ENCODE measurements around the gene SPATA32.
A peak's percentile ranks its signal among the peaks of the same experiment; 100 is the strongest.
"Not testable (repeated sequence)": the region's sequence is repeated elsewhere in the genome, so short reads cannot be mapped to it uniquely, and the experiment has no call there.

SPATA32 gene

DNA sequence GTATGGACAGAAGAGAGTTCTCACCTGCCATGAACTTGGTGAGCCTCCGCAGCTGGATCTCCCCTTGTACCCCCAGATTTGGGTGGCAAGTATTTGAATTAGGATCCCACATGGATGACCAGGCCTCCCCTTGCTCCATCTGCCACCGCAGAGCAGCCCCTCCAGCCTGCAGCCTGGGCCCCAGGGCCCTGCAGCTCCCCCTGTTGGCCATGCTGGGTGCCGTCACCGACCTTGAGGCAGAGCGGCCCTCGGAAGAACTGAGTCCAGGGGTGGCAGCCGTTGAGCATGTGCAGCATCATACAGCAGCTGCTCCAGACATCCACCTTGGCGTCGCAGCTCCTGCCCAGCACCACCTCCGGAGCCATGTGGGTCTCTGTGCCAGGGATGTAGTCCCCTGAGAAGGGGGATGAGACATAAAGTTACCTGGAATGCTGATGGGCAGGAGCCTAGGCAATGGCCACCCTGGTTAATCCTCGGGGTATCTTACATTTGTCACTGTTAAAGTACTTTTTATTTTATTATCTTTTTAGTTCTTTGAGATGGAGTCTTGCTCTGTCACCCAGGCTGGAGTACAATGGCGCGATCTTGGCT lies 9.0 kb upstream of the SPATA32 start:
- peak; percentile 58 for DNase-seq (ENCODE audit: low read depth)

DNA sequence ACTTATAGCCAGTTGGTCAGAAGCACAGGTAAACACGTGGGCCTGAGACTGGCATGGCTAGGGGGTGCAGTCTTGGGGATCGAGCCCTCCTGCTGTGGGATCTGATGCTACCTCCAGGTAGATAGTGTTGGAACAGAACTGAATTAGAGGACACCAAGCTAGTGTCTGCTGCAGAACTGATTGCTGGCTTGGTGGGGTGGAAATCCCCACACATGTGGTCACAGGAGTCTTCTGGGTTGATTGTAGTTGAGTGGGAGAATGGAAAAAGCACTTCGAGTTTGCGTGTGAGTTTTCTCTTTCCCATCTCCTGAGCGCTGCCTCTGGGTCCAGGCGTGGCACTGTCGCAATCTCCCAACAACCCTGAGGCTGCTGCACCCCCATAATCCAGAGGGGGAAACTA lies 8.0 kb upstream of the SPATA32 start:
- DNase-seq (ENCODE audit: low read depth), result no peak

DNA sequence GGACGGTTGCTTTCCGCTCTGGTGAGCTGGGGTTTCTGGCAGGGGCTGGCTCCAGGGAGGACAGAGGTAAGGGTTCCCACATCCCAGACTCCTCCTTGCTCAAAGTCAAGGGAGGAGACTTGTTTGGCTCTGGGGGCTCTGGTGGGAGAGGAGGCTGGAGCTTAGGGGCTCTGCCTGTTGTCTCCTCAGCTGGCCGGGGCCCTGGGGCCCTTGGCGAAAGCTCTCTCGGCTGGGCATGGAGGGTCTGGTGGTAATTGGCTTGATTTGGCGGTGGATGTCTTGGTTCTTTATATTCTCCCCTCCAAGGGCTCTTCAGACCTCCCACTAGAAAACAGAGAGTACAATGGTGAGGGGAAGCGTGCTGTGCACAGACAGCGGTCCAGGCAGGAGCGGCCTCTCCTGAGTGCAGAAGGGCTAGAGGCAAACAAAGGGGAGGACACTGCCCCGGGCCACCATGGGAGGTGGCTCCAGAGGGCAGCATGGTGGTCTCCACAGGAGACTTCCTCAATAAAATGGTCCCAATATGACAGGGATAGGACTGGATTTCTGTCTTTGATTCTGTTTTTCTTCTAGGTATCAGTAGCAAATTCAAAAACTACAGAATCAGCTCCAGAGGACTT lies 5.7 kb upstream of the SPATA32 start:
- no peak for DNase-seq (ENCODE audit: low read depth)

DNA sequence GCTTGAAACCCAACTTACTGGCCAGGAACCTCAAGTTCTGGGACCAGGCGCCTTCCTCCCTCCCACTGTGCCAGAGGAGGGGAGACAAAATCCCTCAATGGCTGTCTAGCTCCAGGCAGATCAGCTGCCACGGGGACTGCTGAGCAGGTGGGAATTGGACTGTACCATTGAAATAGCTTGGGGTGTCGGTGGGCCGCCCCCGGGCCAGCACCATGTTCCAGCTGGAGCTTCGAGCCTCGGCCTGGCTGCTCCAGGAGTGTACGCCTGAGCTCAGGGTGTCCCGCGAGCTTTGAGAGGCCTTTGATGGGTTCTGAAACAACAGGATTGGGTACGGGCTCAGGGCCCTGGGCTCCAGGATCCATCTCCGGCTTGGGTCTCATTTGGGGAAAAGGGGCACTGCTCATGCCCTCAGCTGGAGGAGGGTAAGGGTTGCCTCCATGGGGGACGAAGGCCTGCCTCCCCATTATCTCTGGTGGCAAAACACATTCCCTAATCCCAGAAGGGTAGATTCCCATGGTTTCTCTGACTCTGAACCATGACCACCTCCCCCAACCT lies 4.6 kb upstream of the SPATA32 start:
- DNase-seq (ENCODE audit: low read depth), result no peak

DNA sequence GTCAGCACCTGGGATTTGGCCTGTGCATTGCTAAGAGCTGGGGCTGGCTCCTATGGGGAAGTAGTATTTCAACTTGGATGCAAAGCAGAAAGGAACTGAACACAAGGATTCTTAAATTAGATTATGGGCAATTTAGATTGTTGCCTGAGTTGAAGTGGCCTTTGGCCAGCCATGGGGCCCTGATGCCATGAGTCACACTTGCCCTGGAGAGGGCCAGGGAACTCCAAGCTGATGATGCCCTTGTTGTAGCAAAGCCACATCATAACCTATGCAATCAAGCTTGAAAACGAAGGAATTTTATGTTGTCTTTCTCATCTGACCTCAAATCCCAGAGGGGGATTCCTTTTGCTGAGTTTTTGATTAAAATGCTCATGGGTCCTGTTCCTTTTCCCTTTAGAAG lies 3.9 kb upstream of the SPATA32 start:
- no peak for DNase-seq (ENCODE audit: low read depth)

DNA sequence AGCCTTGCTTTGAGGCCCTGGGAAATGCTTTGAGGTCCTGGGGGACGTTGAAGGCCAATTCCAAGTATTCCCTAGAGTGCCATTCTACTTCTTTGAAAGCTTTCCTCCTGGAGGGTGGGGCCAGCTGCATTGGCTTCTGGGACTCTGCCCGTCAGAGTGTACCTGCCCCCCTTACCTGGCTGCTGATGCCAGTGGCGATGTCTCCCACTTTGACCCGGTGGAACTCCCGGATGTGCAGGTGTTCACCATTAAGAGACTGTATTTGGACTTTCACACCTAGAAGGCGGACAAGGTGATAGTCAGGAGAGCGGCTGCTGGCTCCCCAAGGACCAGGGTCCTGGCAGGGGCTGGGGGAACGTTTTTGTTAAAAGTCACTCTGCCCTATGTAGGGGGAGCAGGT lies 3.1 kb upstream of the SPATA32 start:
- no peak for DNase-seq (ENCODE audit: low read depth)

DNA sequence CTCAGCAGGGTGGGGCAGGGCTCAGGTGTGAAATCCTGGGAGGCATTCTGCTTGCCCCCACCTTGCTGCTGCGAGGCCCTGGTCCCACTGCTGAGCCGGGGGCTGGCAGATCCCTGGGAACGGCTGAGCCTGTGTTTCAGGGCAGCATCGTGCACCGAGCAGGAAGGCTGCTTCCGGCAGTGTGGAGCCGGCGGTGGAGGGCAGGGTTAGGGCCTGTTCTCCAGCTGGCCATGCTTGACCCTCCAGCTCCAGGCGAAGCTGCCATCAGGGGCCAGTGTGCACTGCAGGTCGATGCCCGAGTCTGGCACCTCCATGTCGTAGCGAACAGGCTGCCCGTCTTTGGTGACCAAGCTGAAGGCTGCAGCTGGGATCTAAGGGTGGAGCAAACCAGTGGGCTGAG lies 2.5 kb upstream of the SPATA32 start:
- no peak for DNase-seq (ENCODE audit: low read depth)

DNA sequence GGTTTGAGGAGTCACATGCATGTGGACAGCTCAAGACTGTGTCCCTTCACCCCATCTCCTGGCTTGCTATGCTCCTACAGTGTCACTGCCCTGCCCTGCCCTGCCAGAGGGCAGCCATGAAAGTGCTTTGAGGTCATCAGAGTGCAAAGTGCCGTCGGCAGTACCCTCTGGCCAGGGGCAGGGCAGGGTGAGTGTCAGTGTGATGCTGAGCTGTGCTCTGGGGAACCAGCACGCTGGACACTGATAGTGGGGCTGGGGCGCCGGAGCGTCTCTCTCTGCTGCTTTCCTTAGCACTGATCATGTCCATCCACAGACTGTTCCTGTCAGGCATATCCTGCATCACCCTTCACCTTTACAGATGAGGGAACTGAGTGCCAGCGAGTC lies 1.6 kb upstream of the SPATA32 start:
- DNase-seq (ENCODE audit: low read depth), result no peak

DNA sequence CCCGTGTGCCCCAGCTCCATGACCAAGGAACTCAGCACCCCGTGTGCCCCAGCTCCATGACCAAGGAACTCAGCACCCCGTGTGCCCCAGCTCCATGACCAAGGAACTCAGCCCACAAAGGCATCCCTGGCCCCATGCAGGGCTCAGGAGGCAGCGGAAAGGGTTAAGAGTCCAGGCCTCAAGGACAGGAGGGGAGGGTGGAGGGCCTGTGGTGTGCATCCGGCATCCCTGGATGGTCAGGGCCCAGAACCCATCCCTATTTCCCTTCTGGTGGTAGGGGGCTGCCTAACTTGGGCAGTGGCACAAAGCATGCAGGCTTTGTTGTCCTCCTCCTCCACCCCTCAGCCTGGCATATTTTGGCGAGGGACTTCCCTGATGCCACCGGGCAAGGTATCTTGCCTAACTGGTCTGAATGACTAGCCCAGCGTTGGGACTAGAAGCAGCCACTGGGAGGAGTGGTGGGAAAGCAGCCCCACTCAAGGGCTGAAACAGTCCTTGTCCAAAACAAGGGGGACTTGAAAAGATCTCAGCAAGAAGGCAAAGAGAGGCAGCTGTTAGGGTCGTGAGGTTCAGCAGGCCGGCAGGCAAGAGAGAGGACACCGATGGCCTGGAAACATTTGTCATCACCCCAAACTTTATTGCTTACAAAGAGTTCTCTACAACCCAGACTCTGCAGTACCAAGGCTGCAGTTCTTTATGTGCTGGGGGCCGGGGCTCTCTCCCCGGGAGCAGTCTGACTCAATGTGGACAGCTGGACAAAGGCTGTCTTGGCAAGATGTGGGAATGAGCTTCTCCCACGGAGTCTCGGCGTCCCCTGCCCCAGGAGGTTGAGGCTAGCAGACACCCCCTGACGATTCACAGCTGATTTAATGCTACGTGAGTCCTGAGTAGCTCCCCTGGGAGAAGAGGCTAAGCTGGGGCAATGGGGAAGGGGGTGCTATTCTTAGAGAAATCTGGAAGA lies 902 bp upstream of the SPATA32 start:
- no peak for DNase-seq (ENCODE audit: low read depth)

DNA sequence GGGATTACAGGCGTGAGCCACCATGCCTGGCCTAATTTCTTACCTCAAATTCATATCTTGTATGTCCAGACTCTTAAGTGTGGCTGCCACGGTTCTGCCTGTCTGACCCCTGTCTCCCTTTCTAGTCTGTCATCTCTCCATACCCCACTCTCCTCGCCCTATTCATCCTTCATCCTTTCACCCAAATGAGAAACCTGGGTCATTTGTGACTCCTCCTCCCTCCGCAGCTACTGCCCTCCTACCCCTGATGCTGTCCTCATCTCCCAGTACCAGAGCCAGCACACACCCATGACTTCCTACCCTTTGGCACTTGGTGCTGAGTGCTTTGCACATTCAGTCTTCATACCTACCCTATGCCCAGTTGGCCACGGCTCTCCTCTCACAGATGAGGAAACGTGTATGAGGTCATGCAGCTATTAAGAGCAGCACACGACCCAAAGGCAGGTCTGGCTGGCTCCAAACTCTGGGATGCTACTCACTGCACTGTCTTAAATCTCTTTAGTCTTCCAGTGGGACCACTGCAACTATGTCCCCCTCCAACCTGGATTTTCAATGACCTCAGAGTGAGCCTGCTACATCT lies 1.6 kb downstream of the SPATA32 start:
- DNase-seq (ENCODE audit: low read depth), result no peak

DNA sequence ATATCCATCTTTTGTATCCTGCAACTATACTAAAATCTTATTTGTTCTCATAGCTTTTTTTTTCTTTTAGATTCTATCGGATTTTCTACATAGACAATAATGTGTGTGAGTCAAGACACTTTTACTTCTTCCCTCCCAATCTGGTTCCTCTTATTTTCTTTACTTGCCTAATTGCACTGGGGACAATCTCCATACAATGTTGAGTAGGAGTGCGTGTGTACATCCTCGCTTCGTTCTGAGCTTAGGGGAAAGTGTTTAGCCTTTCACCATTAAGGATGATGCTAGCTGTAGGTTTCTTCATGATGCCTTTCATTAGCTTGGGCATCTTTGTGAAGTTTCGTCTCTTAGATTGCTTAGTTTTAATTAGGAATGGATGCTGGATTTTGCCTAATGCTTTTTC lies 2.9 kb downstream of the SPATA32 start:
- no peak for DNase-seq (ENCODE audit: low read depth)

DNA sequence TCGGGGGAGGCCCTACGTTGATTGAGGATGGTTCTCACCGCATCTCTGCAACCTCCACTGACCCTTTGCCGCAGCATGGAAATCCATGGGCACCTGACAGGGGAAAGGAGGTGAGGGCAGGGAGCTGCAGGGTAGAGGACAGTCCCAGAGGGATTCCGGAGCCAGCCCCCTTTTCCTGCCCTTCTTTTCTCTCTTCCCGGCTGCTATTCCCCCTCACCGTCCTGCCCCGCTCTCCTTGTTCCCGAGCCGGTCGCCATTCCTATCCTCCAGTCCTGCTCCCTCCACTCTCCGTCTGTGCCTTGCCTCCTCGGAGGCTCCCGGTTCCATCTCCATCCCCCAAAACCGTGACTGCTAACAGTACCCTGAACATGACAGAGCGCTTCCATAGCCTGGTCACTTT lies 4.8 kb downstream of the SPATA32 start:
- DNase-seq (ENCODE audit: low read depth), result no peak

DNA sequence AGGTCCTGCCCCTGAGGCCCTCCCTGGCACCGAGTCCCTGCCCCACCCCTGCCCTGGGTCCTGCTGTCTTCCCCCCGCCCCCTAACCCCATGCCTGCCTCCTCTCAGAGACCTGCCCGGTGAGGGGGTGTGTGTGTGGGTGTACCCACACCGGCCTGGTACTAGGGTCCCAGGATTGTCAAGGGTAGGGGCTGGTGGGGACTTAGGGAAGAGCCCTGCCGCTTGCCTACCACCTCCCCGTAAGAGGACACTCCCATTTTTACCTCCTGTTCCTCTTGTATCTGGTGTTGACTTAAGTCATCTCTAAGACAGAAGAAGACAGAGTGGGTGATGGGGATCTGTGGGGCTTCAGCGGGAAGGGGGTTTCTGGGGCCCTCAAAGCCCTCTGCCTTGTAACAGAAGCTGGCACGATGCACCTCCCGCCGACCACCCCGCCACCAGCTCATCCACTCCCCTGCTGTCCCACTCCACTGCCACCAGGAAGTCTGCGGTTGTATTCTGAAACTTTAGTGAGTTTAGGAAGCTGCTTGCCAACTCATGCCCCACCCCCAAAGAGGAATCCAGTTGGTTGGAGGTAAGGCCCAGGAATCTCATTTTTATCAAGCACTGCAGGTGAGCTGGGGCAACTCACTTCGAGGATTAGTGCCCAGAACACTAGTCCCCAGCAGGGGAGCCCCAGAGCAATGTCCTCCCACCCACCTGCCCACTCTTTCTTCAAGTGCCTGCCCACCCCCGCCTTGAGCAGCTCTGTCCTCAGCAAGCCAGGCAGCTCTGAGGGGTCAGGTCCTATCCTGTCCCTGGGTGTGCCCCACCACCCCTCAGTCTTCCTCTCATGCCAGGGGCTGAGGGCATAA lies 5.6 kb downstream of the SPATA32 start:
- DNase-seq (ENCODE audit: low read depth), result no peak

DNA sequence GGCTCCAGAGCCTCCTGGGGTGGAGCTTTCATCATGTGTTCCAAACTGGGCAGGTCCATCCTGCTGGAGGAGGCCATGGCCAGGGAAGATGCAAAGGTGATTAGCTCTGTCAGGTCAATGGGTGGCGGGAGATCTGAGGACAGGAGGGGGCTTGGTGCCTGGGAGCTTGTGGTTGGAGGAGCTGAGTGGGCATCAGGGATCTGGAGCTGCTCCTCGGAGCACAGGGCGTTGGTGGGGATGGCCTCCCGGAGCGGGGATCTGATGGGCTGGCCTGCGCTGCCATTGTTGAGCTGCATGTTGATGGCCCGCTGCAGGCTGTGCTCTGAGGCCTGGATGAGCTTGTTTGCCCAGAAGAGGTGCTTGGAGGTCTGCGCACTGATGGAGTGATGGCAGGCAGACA lies 6.5 kb downstream of the SPATA32 start:
- no peak for DNase-seq (ENCODE audit: low read depth)

DNA sequence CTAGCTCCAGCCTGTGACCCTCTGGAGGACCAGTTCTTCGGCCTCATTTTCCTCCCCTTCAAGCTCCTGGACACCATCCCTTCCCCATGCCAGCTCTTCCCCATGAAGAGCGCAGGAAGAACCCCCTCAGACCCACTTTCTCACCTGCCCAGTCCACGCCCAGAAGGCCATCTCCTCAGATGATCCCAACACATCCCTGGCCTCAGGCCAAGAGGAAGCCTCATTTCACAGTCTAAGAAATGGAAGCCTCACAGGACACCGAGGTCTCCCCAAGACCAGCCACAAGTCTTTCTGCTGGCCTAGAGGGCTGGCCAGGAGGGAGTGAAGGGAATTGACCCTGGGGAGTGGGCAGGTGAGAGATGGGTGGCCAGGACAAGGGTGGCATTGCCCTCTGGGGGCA lies 8.0 kb downstream of the SPATA32 start:
- DNase-seq (ENCODE audit: low read depth), result no peak

DNA sequence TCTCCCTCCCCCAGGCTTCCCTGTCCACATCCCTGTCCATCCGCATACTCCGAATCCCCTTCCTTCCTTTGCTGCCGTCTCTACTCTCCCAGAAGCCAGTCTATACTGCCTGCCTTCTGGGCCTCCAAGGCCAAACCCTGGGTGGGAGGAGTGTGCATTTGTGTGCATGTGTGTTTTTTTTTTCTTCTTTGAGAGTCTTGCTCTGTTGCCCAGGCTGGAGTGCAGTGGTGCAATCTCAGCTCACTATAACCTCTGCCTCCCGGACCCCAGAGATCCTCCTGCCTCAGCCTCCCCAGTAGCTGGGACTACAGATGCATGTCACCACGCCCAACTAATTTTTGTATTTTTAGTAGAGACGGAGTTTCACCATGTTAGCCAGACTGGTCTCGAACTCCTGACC lies 8.7 kb downstream of the SPATA32 start:
- DNase-seq (ENCODE audit: low read depth), result not testable (repeated sequence)

DNA sequence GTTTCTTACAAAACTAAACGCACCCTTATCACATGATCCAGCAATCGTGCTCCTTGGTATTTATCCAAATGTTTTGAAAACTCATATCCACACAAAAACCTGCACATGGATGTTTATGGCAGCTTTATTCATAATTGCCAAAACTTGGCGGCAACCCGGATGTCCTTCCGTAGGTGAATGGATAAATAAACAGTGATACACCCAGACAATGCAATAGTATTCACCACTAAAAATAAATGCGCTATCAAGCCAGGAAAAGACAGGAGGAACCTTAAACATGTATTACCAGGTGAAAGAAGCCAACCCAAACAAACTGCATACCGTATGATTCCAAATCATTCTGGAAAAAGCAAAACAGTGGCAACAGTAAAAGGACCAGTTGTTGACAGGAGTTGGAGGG lies 10.0 kb downstream of the SPATA32 start:
- DNase-seq (ENCODE audit: low read depth), result no peak

DNA sequence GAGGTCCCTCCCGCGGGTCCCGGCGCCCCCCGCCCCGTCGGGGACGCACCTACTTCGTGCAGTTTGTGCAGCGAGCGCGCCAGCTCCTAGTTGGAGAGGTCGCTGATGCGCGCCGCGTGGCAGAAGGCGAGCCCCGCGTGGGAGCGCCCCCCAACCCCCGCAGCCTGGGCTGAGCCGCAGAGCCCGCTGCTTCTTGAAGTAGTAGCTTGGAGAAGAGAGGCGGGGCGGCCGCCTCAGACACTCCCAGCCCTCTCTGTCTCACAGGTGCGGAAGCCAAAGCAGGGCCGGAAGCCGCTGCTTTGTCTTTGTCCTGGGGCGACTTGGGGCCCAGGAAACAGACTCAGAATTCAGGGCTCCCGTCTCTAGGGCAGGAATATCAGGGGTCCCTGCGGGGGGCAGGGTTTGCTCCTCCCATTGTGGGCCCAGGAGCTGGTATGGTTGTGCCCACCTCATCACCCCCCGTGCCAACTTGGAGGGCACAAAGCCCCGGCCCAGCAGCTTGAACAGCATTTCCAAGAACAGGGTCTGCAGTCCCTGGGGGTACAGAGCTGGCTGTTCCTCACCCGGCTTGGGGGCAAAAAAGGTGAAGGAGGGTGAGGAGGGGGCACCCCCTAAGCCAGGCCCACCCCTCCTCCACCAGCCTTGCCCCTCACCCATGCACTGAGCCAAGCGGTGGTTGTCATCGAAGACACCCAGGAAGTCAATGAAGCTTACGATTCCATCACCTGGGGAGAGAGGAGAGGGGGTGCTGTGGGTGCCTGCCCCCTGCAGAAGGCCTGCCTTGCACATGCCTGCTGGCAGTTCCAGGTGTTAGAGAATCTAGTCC lies 13.5 kb downstream of the SPATA32 start:
- peak; percentile 72 for DNase-seq (ENCODE audit: low read depth)

DNA sequence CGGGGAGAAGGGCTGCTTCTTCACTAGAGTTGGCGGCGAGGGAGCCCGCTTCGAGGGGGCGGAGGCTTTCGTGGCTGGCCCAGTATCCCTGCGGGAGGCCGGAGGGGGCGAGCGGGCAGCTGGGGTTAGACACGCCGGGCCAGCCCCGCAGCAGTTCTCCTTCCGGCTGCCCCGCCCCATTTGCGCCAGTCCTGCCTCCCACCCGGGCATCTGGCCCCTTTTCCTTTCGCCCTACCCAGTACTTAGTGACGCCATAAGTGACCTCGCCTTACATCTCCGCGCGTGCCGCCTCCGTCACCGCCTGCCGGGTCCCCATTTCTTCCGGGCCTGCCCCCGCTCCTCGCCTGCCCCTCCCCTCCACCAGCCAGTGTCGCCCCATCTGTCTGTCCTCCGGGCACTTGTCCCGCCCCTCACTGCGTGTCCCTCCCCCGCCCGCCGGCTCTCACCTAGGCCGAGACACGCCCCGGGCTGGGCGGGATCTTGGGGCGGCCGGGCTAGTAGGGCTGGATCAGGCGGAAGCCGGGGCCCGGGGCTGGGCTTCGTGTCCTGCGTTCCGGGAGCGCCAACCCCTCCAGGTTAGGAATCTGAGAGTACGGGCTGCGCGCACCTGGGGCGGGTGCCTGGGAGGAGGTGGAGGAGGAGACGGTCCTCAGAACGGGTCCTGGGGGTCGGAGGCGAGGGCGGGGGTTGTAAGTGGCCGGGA lies 14.3 kb downstream of the SPATA32 start:
- peak; percentile 95 for DNase-seq (ENCODE audit: low read depth)

DNA sequence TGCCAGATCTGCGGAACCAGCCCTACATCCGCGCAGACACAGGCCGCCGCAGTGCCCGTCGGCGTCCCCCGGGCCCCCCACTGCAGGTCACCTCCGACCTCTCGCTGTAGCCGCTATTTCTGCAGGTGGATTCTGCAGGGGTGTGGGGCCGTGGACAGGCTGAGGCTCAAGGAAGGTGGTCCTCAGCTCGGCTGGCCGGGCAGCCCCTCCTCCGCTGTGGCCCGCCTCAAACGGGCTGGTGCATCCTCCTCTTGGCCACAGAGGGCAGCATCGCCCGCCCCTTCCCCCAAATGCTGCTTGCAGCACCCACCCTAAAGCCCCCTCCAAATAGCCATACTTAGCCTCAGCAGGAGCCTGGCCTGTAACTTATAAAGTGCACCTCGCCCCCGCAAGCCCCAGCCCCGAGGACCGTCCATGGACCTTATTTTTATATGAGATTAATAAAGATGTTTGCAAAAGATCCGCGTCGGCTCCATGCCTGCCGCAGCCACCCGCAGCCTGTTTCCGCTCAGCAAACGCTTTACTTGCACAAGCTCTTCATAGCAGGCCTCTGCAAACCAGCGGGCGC lies 14.9 kb downstream of the SPATA32 start:
- DNase-seq (ENCODE audit: low read depth), result no peak
